ENCODE data around the gene HNRNPF.

- no peak for TF ChIP-seq ARNTL (CRISPR knock-in tag; IDR thresholded peaks at IDR 0.05; ENCODE audit: borderline replicate concordance, low read depth)
- TF ChIP-seq PATZ1 (CRISPR knock-in tag; IDR thresholded peaks at IDR 0.05; ENCODE audit: borderline replicate concordance): no peak
- no peak for TF ChIP-seq RARB (CRISPR knock-in tag; IDR thresholded peaks at IDR 0.05)
- TF ChIP-seq OSR1 (CRISPR knock-in tag; IDR thresholded peaks at IDR 0.05): no peak
- TF ChIP-seq, protein P1, sequence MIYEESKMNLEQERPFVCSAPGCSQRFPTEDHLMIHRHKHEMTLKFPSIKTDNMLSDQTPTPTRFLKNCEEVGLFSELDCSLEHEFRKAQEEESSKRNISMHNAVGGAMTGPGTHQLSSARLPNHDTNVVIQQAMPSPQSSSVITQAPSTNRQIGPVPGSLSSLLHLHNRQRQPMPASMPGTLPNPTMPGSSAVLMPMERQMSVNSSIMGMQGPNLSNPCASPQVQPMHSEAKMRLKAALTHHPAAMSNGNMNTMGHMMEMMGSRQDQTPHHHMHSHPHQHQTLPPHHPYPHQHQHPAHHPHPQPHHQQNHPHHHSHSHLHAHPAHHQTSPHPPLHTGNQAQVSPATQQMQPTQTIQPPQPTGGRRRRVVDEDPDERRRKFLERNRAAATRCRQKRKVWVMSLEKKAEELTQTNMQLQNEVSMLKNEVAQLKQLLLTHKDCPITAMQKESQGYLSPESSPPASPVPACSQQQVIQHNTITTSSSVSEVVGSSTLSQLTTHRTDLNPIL (CRISPR knock-in tag; IDR thresholded peaks at IDR 0.05; ENCODE audit: low read depth): no peak
- TF ChIP-seq TOX (CRISPR knock-in tag; IDR thresholded peaks at IDR 0.05; ENCODE audit: borderline replicate concordance): no peak
- TF ChIP-seq ZFP30 (CRISPR knock-in tag; IDR thresholded peaks at IDR 0.05): no peak
- no peak for TF ChIP-seq ZNF70 (CRISPR knock-in tag; IDR thresholded peaks at IDR 0.05)
- TF ChIP-seq PPARA (CRISPR knock-in tag; IDR thresholded peaks at IDR 0.05; ENCODE audit: borderline replicate concordance): no peak
- no peak for TF ChIP-seq ZNF565 (CRISPR knock-in tag; conservative IDR thresholded peaks at IDR 0.05; ENCODE audit: low read depth)
Observed at GRCh38 chr10:43348511-43349312, 60.3 kb downstream of the HNRNPF start.
